ENCODE measurements around the gene ADGRD2.

ADGRD2 gene

DNA sequence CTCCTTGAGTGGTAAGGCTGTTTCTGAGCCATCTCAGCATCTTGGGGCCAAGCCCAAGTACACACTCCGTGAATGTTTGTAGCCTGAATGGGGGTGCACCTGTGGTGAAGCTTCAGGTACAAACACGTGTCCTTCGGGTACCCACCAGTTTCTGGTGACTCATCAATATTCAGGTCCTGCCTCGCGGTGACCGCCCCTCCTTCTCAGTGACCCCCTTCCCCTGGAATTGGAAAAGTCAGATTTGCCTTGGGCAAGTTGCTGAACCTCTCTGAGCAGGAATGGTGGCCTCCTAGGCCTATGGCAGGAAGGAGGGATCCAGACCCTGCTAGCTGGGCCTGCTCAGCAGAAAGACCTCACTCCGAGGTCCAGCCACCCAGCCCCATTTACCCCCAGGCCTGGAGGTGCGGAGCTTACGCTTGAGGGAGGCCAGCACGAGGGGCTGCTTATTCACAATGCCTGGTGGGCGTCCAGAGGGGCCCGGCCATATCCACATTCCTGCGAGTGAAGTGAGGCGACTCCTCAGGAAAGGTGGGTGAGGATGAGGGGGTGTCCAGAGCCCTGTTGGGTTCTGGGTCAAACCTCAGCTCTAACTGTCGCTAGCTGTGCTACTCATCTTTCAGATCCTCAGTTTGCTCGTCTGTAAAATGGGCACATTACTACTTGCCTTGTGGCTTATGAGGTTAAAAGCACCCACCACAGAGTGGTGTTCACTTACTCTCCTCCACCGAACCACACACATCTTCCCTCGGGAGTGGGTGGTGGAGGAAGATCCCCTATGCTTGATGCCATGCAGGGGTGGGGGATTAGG, 7.0 kb downstream of the ADGRD2 start:
- DNase-seq, result no peak

DNA sequence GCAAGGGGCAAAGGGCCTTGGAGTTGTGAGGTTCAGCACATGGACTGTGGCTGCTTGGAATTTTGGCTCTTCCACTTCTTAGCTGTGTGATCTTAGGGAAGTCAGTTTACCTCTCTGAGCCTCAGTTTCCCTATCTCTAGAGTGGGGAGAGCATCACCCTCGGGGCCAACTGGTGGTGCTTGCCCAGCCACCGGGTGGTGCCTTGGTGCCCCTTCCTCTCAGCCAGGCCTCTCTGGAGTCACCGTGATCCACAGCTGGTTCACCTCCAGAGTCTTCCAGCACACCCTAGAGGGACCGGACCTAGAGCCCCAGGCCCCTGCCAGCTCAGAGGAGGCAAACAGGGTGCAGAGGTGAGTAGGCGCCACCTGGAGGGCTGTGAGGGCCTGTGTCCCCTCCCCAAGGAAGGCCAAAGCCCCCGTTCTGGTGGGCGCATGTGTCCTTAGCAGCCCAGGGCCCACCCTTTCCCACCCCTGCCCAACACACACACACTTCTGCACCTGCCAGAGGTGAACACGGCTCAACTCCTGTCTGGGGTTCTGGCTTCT, 7.7 kb downstream of the ADGRD2 start:
- DNase-seq, result no peak

DNA sequence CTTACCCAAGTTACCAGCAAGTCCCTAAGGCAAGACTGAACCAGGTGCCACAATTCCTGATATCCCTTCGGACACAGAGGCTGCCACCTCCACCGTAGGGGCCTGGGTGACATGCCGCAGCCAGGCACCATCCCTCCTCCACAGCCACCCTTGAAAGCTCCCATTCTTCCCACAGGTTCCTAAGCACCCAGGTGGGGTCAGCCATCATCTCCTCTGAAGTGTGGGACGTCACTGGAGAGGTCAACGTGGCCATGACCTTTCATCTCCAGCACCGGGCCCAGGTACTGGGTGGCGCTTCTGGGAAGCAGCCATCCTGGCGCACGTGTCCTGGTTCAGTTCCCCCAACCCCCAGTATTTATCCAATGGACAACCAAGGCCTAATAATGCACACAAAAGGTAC, 8.2 kb downstream of the ADGRD2 start:
- DNase-seq, result no peak

DNA sequence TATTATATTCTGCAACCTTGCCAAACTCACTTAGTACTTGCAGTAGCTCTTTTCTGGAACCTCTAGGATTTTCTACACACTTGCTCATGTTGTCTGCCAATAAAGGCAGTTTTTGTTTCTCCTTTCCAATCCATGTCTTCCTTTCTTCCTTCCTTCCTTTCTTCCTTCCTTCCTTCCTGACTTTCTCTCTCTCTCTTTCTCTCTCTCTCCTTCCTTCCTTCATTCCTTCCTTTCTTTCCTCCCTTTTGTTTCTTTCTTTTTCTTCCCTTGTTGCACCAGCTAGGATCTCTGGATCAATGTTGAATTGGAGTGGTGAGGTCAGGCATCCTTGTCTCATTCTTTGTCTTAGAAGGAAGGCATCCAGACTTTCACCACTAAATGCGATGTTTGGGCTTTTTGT, 12.5 kb downstream of the ADGRD2 start:
- no peak for DNase-seq

DNA sequence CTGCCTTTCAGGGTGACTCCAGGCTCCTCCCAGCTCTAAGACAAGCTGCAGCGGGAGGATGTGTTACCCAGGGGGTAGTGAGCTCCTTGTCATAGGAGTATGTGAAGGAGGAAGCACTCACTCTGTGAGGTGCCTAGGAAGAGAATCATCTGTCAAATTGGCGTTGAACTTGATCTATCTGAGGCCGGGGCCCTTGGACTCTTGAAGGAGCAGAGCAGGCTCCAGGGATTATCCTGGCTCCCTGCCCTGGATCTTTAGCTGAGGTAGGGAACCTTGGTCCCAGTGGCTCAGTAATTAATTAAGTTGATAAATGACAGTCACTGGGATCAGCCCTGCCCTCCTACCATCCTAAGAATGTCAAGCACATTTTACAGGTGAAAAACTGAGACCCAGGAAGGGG, 15.5 kb downstream of the ADGRD2 start:
- DNase-seq, result no peak

DNA sequence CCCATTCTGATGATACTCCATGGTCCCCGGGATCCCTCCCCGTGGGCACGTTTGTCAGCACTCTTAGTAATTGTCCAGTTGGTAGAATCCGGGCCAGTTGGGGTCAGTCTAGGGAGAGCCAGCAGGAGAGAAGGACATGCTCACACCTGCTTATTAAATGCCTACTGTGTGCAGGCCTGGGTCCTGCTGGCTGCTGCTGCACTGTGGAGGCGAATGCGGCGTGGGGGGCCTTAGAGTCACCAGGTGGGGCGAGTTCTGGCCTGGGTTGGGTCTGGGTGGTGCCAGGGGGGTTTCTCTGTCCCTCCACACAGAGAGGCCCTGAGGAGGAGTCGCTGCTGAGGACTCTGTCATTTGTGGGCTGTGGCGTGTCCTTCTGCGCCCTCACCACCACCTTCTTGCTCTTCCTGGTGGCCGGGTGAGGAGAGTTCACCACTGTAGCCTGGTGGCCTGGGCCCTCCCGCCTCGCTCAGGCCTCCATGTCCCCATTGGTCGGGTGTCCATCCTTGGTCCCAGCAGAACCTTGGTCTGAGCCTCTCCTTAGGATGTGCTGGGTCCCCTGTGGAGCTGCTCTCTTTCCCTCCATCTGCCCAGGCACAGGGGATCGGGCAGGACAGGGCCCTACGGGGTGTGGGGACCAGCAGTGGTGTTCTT, 17.3 kb downstream of the ADGRD2 start:
- DNase-seq, result no peak

DNA sequence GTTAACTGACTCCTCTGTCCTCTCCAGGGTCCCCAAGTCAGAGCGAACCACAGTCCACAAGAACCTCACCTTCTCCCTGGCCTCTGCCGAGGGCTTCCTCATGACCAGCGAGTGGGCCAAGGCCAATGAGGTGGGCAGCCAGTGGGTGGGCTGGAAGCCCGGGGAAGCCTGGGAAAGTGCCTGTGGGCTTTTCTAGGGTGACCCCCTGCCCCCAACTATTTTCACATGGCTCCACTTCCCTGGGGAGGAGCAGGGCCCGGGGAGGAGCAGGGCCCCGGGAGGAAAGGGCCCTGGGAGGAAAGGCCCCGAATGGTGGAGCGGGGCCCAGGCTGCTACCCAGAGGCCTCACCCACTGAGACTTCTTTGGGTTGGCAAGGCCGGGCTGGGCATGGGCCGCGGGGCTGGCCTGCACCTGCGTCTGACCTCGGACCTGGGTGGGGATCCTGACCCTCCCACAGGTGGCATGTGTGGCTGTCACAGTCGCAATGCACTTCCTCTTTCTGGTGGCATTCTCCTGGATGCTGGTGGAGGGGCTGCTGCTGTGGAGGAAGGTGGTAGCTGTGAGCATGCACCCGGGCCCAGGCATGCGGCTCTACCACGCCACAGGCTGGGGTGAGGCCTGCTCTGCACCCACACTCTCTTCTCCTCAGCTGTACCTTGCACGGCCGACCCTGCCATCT, 17.9 kb downstream of the ADGRD2 start:
- no peak for DNase-seq

DNA sequence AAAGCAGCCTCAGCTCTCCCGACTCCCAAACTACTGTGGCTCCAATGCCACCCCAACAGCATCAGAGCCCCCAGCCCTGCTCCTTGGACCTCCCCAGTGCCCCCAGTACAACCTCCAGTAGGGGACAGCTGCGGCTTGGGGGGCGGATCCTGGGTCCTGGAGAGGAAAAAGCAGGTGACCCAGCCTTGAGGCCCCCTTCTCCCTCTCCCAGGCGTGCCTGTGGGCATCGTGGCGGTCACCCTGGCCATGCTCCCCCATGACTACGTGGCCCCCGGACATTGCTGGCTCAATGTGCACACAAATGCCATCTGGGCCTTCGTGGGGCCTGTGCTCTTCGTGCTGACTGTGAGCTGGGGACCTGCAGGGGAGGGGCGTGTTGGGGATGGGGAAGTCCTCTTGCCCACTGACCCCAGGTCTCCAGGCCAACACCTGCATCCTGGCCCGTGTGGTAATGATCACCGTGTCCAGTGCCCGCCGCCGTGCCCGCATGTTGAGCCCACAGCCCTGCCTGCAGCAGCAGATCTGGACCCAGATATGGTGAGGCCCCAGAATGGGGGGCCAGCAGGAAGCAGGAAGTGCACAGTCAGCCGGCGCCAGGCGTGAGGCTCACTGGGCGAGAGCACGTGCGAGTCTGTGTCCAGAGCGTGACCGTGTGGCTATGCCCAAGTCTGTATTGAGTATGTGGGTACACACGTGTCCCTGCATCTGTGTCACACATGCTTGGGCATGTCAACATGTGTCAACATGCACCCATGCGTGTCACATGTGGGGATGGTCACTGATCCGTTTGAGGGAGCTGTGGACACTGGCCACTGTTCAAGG, 19.0 kb downstream of the ADGRD2 start:
- DNase-seq, result no peak

DNA sequence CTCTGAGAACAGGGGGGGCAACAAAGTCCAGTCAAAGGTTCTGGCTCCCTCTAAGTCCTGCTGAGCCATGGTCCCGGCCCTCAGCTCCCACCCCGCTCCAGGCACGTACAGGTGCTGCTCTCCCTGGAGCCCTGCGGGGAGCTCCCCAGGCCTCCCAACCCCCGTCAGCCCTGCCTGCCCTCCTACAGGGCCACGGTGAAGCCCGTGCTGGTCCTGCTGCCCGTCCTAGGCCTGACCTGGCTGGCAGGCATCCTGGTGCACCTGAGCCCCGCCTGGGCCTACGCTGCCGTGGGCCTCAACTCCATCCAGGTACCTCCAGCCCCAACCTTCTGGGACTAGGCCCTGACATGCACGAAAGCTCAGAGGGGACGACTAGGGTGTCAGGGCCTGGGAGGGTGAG, 20.1 kb downstream of the ADGRD2 start:
- DNase-seq, result no peak

DNA sequence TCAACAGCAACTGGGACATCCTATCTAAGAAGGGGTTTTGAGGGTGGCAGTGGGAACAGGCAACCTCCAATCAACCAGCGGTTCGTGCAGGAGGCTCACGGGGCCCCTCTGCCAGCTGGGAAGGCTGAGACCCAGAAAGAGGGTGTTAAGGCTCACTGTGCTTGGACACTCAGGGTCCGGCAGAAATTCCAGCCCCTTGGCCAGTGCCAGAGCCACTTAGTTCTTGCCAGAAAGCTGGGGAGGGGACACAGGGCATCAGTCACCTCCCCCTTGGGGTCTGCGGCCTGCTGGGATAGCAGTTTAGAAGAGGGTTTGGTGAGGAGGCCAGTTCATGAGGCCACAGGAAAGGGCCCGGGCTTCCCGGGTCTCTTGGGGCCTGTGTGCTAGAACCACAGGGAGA, 20.5 kb downstream of the ADGRD2 start:
- DNase-seq, result no peak

DNA sequence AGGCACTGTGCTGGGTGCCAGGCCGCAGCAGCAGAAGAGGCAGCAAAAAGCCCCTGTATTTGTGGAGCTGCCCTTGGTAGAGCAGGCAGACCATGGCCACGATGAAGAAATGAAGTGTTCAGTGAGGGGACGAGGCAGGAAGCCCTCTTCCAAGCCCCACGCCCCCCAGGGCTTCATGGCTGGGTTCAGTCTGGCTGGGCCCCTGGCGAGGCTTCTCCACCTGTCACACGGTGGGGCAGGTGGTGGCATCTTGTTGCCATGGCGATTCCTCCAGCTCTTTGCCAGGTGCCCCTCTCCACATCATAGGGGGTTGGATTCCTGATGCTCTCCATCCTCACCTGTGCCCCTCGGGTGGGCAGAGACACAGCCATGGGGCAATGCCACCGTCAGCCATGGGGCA, 21.5 kb downstream of the ADGRD2 start:
- DNase-seq, result no peak

DNA sequence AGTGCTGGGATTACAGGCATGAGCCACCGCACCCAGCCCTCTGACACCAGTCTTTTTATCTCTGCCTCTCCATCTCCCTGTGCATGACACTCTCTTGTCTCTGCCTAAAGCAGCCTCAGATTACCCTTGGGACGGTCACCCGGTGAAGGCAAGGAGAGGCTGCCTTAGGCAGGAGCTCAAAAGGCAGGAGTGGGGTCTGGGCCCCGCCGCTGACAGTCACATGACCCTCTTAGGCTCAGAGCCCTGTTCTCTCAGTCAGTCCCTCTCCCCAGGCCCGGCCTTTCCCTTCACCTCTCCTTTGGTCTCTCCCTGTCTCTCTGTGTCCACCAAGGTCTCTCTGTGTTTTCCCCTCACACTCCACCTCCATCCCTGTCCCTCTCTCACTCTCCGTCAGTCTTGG, 22.5 kb downstream of the ADGRD2 start:
- DNase-seq, result no peak

DNA sequence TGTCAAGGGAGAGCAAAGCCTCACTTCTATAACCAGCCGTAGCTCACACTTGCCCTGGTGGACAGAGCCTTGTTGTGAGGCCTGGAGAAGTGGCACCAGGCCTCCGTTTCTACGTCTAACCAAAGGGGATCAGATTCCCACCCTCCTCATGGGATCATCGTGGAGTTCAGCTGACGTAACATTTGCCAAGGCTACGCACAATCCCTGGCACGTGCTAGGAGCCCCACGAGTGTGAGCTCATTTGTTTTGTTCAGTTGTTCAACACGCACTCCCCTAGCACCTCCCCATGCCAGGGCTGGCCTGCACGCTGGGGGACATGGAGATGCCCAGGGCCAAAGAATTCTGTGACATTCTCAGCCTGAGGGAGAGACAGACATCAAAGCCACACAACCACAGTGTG, 23.1 kb downstream of the ADGRD2 start:
- no peak for DNase-seq

DNA sequence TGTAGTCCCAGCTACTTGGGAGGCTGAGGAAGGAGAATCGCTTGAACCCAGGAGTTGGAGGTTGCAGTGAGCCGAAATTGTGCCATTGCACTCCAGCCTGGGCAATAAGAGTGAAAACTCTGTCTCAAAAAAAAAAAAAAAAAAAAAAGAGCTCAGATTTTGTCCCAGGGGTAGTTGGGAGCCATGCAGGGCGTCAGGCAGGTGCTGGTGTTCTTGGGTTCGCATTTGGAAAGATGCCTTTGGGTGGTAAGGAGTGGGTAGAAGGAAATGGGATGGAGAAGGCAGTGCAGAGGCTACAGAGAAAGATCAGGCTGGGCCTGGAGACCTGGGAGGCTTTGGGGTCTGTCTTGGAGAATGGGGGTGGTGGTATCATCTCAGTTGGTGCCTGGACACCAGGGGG, 23.9 kb downstream of the ADGRD2 start:
- DNase-seq, result no peak

DNA sequence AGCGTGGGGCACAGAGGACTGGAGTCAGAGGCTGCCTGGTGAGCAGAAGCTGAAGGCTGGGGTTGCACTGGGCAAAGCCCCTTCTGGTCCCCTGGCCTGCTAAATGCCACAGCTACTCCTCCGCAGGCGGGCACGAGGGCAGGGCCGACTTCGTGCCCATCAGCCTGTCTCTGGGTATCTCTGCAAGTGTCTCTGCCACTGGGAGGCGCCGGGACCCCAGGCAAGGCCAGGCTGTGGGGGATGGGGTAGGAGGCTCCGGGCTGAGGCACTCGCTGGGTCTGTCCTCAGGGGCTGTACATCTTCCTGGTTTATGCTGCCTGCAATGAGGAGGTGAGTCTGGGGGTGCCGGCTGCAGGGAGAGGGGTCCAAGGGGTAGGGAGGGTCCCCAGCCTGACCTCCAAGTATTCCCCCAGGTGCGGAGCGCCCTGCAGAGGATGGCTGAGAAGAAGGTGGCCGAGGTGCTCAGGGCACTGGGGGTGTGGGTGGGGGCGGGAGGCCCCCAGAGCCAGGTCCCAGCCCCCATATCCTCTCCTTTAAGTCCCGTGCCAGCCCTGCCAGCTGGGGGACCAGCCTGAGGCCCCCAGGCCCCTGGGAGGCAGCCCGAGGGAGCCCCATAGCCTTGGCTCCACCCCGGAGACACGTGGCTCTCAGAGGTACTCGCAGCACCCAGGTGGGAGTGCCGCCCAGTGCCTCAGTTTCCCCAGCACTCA, 25.1 kb downstream of the ADGRD2 start:
- no peak for DNase-seq

DNA sequence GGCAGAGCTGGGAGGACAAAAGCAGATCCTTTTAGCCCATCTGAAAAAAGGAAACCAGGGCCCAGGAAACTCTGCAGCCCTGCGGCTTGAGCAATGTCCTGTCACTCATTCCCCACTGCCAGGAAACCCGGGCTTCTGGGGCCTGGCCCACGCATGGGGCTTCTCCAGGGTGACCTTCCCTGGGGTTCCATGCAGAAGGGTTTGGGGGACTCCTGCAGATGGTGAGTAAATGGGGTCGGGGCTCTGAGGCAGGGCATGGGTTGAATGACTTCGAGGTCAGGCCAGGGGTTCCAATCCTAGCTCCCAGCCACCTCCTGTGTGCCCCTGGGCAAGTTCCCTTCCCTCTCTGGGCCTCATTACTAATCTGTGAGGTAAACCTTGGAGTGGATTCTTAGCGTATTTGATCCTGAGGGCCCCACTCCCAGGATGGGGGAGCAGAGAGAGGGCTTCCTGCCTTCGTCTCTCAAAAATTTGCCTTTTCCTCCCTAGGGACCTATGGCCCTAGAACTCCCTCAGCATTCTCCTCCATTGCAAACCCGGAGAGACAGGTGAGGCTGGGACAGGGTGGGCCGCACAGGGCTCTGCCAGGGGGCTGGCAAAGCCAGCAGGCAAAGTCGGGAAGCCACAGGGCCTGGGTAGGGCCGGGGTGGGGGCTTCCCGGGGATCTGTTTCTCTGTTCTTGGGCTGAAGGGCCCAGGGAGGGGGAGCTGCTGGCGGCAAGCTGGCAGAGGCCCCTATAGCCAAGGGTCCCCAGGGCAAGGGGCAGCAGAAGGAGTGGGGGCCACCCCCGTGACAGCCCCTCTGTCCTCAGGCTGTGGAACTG, 25.8 kb downstream of the ADGRD2 start:
- no peak for DNase-seq

DNA sequence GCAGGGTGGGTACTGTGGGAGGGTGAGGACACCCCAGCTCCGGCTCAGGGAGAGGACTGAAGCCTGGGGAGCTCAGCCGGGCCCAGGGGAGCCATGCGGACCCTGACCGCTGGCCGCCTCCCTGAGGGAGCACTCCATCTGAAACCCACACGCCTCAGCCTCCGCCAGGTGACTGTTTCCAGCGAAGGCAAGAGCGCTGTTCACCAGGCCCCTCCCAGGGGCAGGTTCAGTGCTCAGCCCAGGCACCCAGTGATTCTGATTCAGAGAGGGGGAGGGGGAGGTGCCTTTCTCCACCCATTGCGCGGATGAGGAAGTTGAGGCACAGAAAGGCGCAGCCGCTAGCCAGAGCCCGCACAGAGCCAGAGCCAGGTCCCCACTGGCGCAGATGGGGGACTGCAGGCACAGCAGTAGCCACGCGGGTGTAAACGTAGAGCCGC, 27.0 kb downstream of the ADGRD2 start:
- no peak for DNase-seq

DNA sequence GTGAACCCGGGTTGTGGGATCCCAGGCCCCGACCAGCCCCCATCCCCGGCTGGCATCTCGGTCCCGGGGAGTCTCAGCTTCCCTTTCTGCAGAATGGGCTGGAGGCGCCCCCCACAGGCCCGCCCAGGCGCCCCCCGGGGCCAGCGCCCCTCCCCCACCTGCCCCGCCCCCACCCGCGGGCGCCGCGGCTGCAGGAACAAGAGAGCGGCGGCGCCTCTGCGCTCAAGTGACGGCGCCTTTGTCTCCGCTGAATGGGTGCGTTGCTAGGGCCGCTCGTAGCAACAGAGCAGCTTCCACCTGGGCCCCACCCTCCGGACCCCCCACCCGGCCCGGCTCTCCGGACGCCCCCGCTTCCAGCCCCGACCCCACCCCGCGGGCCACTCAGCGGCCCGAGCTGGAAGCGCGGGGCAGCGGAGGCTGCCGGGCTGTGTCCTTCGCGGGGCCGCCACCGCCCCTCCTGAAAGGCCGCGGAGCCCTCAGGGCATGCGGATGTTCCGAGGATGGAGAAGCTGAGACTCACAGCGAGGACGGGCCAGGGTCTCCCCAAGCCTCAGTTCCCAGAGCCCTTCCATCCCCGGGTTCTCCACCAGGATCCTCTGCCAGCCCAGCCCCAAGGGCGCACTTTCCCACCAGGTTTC, 27.5 kb downstream of the ADGRD2 start:
- no peak for DNase-seq

DNA sequence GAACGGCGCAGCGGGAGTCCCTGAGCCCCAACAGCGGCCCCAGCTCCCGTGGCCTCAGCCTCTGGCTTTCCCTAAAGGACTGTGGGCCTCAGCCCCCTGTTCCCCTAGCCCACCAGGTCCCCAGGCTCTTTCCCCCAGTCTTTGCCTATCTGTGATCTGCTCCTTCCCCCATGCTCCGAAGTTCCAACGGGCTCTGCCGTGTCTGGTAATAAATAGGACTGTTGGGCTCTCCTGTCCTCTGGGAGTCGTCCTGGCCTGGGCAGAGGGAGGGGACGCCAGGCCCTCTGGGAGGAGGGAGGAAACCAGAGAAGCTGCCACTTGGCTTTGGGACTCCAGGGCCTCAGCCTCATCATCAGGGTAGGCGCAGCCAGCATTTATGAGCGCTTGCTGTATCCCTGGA, 28.1 kb downstream of the ADGRD2 start:
- DNase-seq, result no peak

DNA sequence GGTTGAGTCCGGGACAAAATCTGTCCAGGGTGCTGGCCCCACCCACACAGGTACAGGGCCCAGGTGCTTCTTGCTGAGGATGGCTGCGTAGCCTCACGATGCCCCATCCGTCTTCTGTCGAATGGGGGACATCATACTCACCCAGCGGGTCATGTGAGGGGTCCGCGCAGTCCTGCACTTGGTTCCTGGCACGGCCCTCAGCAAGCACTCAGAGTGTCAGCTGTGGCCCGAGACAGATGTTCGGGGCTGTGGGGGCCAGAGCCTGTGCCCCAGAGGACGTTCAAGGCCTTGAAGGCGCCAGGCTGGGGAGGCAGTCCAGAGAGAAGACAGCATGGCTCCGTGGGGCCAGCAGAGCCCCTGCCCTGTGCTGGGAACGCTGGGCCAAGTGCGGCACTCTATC, 29.1 kb downstream of the ADGRD2 start:
- no peak for DNase-seq

Data from amniotic stem cell (primary cell).